Activated naive CD8-positive, alpha-beta T cell treated with anti-CD3 and anti-CD28 coated beads, Interleukin-2, amount 50 U/mL, for 16 hours (primary cell): ENCODE data around the gene ANKRD65.
"Not testable (repeated sequence)": the region's sequence is repeated elsewhere in the genome, so short reads cannot be mapped to it uniquely, and the experiment has no call there.

Experiments
- DNase-seq: peaks from one replicate; pipeline ENCODE4 v3.0.0-alpha.2; 2020; ENCODE audit warnings: low read depth, low spot score

The ANKRD65 gene

DNA sequence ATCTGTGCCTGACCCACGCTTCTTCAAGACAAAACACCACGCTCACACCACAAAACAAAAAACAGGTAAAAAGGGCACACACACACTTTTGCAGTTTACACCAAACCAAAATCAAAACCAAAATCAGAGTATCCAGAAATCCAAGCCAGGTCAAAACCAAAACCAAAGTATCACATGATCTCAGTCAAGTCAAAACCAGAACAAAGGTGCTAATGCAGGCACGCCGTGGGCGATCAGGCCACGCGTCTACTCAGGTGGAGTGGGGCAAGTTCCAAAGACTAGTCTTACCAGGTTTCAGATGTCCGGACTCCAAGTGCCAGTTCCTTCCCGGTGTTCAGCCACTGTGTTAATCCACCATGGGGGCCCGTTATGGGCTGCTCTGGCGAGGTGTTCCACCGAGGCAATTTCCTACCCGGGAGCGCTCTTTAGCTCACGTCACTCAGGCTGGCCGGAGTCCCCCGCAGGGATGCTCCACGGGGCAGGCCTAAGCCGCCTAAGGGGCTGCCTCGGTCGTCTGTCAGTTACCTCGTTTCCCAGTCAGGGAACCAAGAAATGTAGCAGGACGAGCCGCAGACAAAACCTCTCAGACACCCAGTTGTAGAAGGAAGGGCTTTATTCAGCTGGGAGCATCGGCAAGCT lies 3.1 kb downstream of the ANKRD65 start:
- DNase-seq: not testable (repeated sequence)

- DNase-seq: not testable (repeated sequence)
Measured at GRCh38 chr1:1417396-1417795, 3.7 kb downstream of the ANKRD65 start.

- DNase-seq: no peak
Measured at GRCh38 chr1:1415751-1416150, 5.3 kb downstream of the ANKRD65 start.

GRCh38 chr1:1412311-1412902 lies 8.7 kb downstream of the ANKRD65 start:
- not testable (repeated sequence) for DNase-seq

GRCh38 chr1:1411626-1412025 lies 9.4 kb downstream of the ANKRD65 start:
- no peak for DNase-seq

- not testable (repeated sequence) for DNase-seq
Measured at GRCh38 chr1:1410238-1410637, 10.8 kb downstream of the ANKRD65 start.

DNA sequence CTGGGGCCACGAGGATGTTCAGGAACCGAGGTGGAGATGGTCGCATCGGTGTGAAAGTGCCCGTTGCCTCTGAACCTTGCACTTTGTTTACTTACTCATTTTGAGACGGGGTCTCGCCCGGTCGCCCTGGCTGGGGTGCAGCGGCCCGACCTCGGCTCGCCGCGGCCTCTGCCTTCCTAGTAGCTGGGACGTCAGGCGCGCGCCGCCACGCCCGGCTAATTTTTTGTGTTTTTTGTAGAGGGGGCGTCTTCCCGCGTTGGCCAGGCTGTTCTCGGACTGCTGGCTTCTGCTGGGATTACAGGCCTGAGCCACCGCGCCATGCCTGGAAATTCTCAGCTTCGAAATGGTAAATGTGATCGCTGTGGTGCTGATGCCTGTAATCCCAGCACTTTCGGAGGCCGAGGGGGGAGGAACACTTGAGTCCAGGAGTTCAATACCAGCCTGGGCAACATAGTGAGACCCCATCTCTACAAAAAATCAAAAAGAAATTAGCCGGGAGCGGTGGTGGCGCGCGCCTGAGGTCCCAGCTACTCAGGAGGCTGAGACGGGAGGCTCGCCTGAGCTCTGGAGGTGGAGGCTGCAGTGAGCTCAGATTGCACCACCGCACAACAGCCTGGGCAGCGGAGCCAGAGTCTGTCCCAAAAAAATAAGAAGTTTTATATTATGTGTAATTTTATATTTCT lies 13.3 kb downstream of the ANKRD65 start:
- no peak for DNase-seq

DNA sequence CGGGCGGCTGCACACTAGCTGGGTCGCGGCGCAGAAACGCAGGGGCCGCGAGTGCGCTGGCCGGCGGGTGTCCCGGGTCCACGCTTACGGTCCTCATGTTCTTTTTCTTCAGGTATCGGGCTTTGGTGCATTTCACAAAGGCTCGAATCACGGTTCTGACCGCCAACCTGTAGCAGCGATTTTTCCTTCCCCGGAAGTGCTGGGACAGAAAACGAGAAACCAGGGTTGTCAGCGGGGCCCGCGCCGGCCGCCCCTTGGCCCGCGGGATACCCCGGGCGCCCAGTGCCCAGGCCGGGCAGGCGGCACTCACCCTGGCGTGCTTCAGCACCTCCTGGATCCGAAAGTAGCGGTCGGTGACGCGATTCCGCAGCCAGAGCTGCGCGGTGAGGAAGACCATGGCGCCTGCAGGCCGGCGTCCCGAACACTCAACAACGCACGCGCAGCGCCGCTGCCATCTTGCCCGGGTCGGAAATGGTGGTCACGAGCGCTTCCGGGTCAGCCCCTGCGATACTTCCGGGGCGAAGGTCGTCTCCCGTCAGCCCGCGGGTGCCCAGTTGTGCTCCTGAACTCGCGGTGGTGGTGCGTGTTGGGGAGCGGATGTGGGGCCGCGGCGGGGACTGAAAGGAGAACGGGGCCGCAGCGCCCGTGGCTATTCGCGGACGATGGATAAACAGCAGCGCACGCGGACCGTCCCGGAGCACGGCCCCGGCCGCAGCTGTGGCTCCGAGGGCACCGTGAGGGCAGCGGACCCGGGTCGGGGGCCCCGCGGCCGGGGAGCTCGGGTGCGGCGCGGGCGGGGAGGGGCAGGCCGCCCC lies 14.0 kb downstream of the ANKRD65 start, which contains the start of gene MRPL20:
Gene MRPL20 (minus strand): TSS at position 473 of the 815 bp plus-strand sequence. CDS start 76 bp downstream, at position 397.
- peak; percentile 91 for DNase-seq

- no peak for DNase-seq
Measured at GRCh38 chr1:1406101-1406820, 14.8 kb downstream of the ANKRD65 start.

GRCh38 chr1:1403653-1404052 lies 17.4 kb downstream of the ANKRD65 start:
- no peak for DNase-seq

DNA sequence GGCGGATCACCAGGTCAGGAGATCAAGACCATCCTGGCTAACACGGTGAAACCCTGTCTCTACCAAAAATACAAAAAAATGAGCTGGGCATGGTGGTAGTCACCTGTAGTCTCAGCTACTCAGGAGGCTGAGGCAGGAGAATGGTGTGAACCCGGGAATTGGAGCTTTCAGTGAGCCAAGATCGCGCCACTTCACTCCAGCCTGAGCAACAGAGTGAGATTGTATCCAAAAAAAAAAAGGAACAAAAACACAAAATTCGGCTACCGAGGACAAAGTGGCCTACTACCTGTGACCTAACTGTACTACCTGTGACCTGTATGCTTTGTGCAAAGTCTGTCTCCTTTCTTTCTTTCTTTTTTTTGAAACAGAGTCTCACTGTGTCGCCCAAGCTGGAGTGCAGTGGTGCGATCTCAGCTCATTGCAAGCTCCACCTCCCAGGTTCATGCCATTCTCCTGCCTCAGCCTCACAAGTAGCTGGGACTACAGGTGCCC lies 18.1 kb downstream of the ANKRD65 start:
- DNase-seq: not testable (repeated sequence)

DNA sequence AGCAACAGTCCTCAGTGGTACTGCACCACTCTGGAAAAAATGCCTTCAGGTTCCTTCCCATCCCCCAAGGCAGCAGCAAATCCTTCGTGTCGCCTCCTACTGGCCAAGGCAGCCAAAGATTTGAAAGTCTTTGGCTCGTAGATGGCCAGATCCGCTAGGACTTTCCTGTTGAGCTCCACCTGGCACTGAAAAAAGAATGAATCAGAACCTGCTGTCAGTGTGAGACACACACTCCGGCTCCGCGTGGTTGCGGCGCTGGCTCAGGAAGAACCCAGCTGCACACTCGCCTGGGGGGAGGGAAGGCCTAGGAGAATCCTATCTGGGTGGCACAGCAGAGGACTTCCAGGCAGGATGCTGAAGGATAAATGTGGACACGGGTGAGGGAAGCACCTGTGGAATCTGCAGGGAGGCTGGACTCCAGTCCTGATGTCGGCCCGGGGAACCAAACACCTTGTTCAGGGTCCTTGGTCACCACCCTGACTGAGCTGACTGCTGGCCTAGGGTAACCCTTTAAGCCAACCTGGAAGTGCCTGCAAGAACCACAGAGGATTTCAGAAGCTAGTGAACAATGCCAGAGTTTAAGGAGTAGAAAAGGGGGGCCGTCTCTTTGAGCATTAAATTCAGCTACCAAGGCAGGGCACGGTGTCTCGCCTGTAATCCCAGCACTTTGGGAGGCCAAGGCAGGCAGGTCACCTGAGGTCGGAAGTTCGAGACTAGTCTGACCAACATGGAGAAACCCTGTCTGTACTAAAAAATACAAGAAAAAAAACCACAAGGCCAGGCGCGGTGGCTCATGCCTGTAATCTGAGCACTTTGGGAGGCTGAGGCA lies 18.8 kb downstream of the ANKRD65 start:
- no peak for DNase-seq

GRCh38 chr1:1401457-1402010 lies 19.5 kb downstream of the ANKRD65 start:
- DNase-seq: no peak

DNA sequence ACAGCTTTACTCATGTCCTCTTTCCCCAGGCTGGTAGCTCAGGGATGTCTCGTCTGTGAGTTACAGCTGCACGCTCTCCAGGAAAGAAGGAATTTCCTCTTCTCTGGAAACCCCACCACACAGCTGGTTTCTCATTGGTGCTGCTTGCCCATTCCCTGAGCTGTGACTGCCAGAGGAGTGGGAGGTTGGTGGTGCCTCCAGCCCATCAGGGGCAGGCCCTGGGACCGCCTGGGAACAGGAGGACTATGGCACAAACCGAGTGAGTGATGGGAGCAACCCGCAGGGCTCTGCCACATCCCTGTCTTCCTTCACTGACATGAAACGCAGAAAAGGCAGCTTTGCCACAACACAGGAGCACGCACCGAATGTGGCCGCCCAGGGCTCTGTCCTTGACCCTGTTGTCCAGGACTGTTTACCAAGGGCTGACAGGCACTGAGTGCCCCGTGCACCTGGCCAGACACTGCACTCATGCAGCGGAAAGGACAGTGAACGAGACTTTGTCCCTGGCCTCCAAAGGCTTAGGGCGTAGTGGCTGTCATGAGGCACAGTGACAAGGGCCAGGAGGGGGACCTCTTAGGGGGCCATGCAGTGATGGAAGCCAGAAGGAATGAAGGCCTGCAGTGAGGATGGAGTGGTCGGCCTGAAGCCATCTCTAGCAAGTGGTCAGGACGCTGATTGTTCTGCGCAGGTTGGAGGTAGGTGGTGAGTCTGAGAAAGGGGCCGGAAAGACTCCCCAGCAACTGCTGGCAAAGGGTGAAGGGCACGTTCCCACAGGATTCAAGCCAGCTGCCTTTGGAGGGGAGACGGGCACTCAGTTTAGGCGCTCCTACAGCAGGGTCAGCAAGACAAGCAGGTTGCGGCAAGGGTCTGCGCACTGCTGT lies 20.3 kb downstream of the ANKRD65 start:
- no peak for DNase-seq

GRCh38 chr1:1399872-1400575 lies 21.1 kb downstream of the ANKRD65 start:
- no peak for DNase-seq

GRCh38 chr1:1399187-1399871 lies 21.7 kb downstream of the ANKRD65 start, which contains the start of gene CCNL2:
Gene CCNL2, minus strand, starts transcription at chr1:1399335. Its CDS starts 29 bp downstream, at chr1:1399306.
- peak; percentile 99 for DNase-seq

GRCh38 chr1:1398677-1399186 lies 22.3 kb downstream of the ANKRD65 start:
- no peak for DNase-seq
